Measurements from ENCODE around the gene CLEC2A.
"Not testable (repeated sequence)": the region's sequence is repeated elsewhere in the genome, so short reads cannot be mapped to it uniquely, and the experiment has no call there.

Gene CLEC2A

DNA sequence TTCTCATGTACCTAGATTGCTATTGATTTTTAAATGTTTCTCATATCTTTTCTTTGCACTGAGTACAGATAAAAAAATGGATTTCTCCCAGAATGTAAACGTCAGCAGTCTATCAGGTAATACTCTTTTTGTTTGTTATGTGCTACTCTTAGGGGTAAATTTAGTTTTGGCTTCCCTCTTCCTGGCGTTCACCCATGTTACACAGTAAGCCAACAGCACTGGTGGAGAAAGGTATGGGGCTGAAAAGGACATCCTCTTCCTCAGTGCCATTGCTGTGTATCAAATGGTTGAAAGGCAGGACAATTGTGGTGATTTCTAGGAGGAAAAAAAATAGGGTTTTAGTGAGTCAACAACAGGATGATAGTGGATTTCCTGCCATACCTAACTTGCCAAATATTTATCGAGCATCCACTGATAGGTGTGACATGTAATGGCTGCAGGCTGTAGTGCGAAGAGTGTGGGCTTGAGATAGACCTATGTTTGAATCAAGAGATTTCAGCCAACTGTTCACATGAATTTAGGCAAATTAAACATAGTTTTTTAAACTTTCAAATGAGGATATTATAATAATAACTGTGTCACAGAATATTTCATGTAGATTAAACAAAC lies 43.4 kb downstream of the CLEC2A start:
- no peaks in the 10 kb centered on the region for H3K36me3 ChIP-seq (ENCODE audit: control insufficient read depth in 1 of 2, insufficient read depth in 2 of 2, low read length in 2 of 2)
- no peaks in the 10 kb centered on the region for H3K4me1 ChIP-seq (ENCODE audit: control insufficient read depth in 1 of 2, insufficient read depth in 2 of 2, low read length in 2 of 2)
- H3K4me3 ChIP-seq (ENCODE audit: low read depth in 1 of 2, low read length in 2 of 2), result no peak overlapping the region
- no peaks in the 10 kb centered on the region for H3K27me3 ChIP-seq (ENCODE audit: control insufficient read depth in 1 of 2, insufficient read depth in 2 of 2, low read length in 2 of 2)
- H3K9me3 ChIP-seq (ENCODE audit: control insufficient read depth in 1 of 2, low read length in 2 of 2), result no peaks in the 10 kb centered on the region
- H3K27ac ChIP-seq (ENCODE audit: low read depth, low read length), result no peak overlapping the region
- no peak overlapping the region for H3K9ac ChIP-seq (ENCODE audit: low read depth in 1 of 2, low read length in 2 of 2)

DNA sequence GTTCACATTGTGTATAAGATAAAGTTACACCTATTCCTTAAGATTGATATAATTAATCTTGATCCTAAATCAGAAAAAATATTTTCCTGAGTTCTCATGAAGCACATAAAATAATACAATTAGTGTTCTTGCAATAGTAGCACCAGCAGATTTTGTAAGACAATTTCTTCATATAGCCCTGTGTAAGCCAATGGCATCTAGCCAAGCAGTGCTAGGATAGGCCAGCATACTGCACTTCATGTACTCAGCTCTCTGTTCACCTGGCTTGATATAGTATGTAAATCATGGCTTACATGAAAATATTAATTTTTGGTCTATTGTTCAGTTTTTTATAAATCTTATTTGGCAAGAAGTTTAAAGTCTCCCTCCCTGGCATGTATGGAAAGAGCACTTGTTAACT lies 49.0 kb downstream of the CLEC2A start:
- H3K4me1 ChIP-seq (ENCODE audit: control insufficient read depth in 1 of 2, insufficient read depth in 2 of 2, low read length in 2 of 2), result no peaks in the 10 kb centered on the region
- H3K36me3 ChIP-seq (ENCODE audit: control insufficient read depth in 1 of 2, insufficient read depth in 2 of 2, low read length in 2 of 2), result no peaks in the 10 kb centered on the region
- H3K27me3 ChIP-seq (ENCODE audit: control insufficient read depth in 1 of 2, insufficient read depth in 2 of 2, low read length in 2 of 2), result no peaks in the 10 kb centered on the region
- no peaks in the 10 kb centered on the region for H3K9me3 ChIP-seq (ENCODE audit: control insufficient read depth in 1 of 2, low read length in 2 of 2)
- no peak overlapping the region for H3K4me3 ChIP-seq (ENCODE audit: low read depth in 1 of 2, low read length in 2 of 2)
- H3K27ac ChIP-seq (ENCODE audit: low read depth, low read length), result no peak overlapping the region
- H3K9ac ChIP-seq (ENCODE audit: low read depth in 1 of 2, low read length in 2 of 2), result no peak overlapping the region

DNA sequence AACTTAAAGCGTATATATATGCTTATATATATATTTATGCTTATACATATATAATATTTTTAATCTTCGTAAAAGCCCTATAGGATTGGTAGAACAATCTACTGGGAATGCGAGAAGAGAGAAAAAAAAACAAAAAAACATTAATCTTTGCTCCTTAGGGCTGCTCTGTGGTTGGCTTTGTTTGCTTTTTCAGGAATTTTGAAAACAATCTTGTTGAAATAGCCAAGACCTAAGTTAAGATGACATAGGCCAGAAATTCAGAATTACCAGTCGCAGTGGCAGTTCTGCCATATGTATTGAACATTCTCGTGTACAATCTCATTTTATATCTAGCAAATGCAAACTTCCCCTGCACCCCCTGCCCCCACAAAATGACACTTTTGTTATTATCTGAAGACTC lies 50.2 kb downstream of the CLEC2A start:
- H3K27ac ChIP-seq (ENCODE audit: low read depth, low read length), result no peak overlapping the region
- H3K4me3 ChIP-seq (ENCODE audit: low read depth in 1 of 2, low read length in 2 of 2), result no peak overlapping the region
- H3K9ac ChIP-seq (ENCODE audit: low read depth in 1 of 2, low read length in 2 of 2), result no peak overlapping the region
- no peaks in the 10 kb centered on the region for H3K27me3 ChIP-seq (ENCODE audit: control insufficient read depth in 1 of 2, insufficient read depth in 2 of 2, low read length in 2 of 2)
- H3K9me3 ChIP-seq (ENCODE audit: control insufficient read depth in 1 of 2, low read length in 2 of 2), result no peaks in the 10 kb centered on the region
- no peaks in the 10 kb centered on the region for H3K36me3 ChIP-seq (ENCODE audit: control insufficient read depth in 1 of 2, insufficient read depth in 2 of 2, low read length in 2 of 2)
- H3K4me1 ChIP-seq (ENCODE audit: control insufficient read depth in 1 of 2, insufficient read depth in 2 of 2, low read length in 2 of 2), result no peaks in the 10 kb centered on the region

DNA sequence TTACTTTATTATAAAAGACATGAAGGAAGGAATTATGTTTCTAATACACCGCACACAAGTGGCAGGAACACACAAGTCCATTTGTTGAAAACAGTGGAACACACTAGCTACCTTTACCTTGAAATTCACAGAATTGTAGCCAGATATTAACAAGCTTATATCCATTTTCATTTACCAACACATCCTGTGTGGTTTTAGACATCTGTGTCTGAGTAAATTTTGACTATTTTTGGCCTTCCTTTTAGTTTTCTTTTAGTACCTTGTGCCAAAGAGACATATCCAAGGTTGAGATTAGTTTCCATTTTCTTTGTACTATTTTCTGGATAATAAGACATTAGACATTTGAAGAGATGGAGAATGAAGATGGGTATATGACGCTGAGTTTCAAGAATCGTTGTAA lies 50.9 kb downstream of the CLEC2A start, which contains the start of gene KLRF2:
TSS of gene KLRF2 (plus strand) at position 244 of the 400 bp plus-strand sequence. CDS start at position 351, 107 bp downstream.
- no peaks in the 10 kb centered on the region for H3K36me3 ChIP-seq (ENCODE audit: control insufficient read depth in 1 of 2, insufficient read depth in 2 of 2, low read length in 2 of 2)
- H3K27ac ChIP-seq (ENCODE audit: low read depth, low read length), result no peak within 1 kb of the TSS
- no peaks in the 10 kb centered on the region for H3K27me3 ChIP-seq (ENCODE audit: control insufficient read depth in 1 of 2, insufficient read depth in 2 of 2, low read length in 2 of 2)
- no peak within 1 kb of the TSS for H3K4me3 ChIP-seq (ENCODE audit: low read depth in 1 of 2, low read length in 2 of 2)
- H3K9ac ChIP-seq (ENCODE audit: low read depth in 1 of 2, low read length in 2 of 2), result no peak within 1 kb of the TSS
- no peaks in the 10 kb centered on the region for H3K4me1 ChIP-seq (ENCODE audit: control insufficient read depth in 1 of 2, insufficient read depth in 2 of 2, low read length in 2 of 2)
- no peaks in the 10 kb centered on the region for H3K9me3 ChIP-seq (ENCODE audit: control insufficient read depth in 1 of 2, low read length in 2 of 2)

DNA sequence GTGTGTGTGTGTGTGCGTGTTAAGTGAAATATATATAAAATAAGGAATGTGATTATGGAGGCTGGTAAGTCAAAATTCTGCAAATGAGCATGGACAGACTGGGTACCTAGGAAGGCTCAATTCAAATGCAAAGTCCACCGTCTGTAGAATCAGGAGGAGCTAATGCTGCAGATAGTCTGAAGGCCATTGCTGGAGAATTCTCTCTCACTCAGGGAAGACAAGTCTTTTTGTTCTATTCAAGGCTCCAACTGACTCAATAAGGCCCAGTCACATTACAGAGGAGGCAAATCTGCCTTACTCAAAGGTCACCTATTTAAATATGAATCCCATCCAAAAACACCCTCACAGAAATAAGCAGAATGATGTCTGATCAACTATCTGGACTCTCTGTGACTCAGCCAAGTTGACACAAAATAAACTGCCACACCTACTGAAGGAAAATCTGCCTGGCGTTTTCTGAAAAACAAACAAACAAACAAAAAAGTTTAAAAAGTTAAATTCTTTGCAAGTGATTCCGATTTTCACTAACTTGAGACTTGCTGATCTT lies 51.6 kb downstream of the CLEC2A start:
- Histone ChIP-seq H3K36me3 (ENCODE audit: control insufficient read depth in 1 of 2, insufficient read depth in 2 of 2, low read length in 2 of 2) (no peaks in the 10 kb centered on the region), H3K27ac (ENCODE audit: low read depth, low read length) (no peak overlapping the region), H3K4me3 (ENCODE audit: low read depth in 1 of 2, low read length in 2 of 2) (no peak overlapping the region), H3K27me3 (ENCODE audit: control insufficient read depth in 1 of 2, insufficient read depth in 2 of 2, low read length in 2 of 2) (no peaks in the 10 kb centered on the region), H3K4me1 (ENCODE audit: control insufficient read depth in 1 of 2, insufficient read depth in 2 of 2, low read length in 2 of 2) (no peaks in the 10 kb centered on the region), H3K9ac (ENCODE audit: low read depth in 1 of 2, low read length in 2 of 2) (no peak overlapping the region), H3K9me3 (ENCODE audit: control insufficient read depth in 1 of 2, low read length in 2 of 2) (no peaks in the 10 kb centered on the region)

GRCh38 chr12:9876120-9876519 lies 56.0 kb downstream of the CLEC2A start:
- not testable (repeated sequence) for H3K4me1 ChIP-seq (ENCODE audit: control insufficient read depth in 1 of 2, insufficient read depth in 2 of 2, low read length in 2 of 2); H3K9me3 ChIP-seq (ENCODE audit: control insufficient read depth in 1 of 2, low read length in 2 of 2); H3K4me3 ChIP-seq (ENCODE audit: low read depth in 1 of 2, low read length in 2 of 2); H3K27ac ChIP-seq (ENCODE audit: low read depth, low read length); H3K27me3 ChIP-seq (ENCODE audit: control insufficient read depth in 1 of 2, insufficient read depth in 2 of 2, low read length in 2 of 2); H3K36me3 ChIP-seq (ENCODE audit: control insufficient read depth in 1 of 2, insufficient read depth in 2 of 2, low read length in 2 of 2); H3K9ac ChIP-seq (ENCODE audit: low read depth in 1 of 2, low read length in 2 of 2)

- H3K36me3 ChIP-seq (ENCODE audit: control insufficient read depth in 1 of 2, insufficient read depth in 2 of 2, low read length in 2 of 2), result no peaks in the 10 kb centered on the region
- no peak overlapping the region for H3K9ac ChIP-seq (ENCODE audit: low read depth in 1 of 2, low read length in 2 of 2)
- H3K27ac ChIP-seq (ENCODE audit: low read depth, low read length), result no peak overlapping the region
- H3K4me3 ChIP-seq (ENCODE audit: low read depth in 1 of 2, low read length in 2 of 2), result no peak overlapping the region
- no peaks in the 10 kb centered on the region for H3K4me1 ChIP-seq (ENCODE audit: control insufficient read depth in 1 of 2, insufficient read depth in 2 of 2, low read length in 2 of 2)
- no peaks in the 10 kb centered on the region for H3K9me3 ChIP-seq (ENCODE audit: control insufficient read depth in 1 of 2, low read length in 2 of 2)
- H3K27me3 ChIP-seq (ENCODE audit: control insufficient read depth in 1 of 2, insufficient read depth in 2 of 2, low read length in 2 of 2), result no peaks in the 10 kb centered on the region
Measured at GRCh38 chr12:9872742-9873141, 59.4 kb downstream of the CLEC2A start.

DNA sequence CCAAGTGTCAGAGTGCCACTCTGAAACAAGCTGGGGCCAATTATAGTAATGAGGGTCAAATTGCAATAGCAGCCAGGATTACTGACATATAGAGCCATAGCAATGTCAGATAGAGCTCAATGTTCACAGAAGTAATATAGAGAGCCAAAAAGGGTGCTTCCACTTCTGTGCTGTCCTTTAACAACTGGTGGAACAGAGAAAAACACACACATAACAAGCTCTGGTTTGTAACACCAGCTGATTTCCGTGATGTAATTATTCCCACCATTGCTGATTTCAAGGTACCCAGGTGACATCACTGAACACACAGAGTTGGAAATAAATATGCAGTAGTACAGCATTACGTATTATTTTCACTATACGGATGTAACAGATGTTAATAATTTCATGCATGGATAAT lies 60.0 kb downstream of the CLEC2A start:
- H3K36me3 ChIP-seq (ENCODE audit: control insufficient read depth in 1 of 2, insufficient read depth in 2 of 2, low read length in 2 of 2), result no peaks in the 10 kb centered on the region
- H3K27ac ChIP-seq (ENCODE audit: low read depth, low read length), result no peak overlapping the region
- no peaks in the 10 kb centered on the region for H3K9me3 ChIP-seq (ENCODE audit: control insufficient read depth in 1 of 2, low read length in 2 of 2)

DNA sequence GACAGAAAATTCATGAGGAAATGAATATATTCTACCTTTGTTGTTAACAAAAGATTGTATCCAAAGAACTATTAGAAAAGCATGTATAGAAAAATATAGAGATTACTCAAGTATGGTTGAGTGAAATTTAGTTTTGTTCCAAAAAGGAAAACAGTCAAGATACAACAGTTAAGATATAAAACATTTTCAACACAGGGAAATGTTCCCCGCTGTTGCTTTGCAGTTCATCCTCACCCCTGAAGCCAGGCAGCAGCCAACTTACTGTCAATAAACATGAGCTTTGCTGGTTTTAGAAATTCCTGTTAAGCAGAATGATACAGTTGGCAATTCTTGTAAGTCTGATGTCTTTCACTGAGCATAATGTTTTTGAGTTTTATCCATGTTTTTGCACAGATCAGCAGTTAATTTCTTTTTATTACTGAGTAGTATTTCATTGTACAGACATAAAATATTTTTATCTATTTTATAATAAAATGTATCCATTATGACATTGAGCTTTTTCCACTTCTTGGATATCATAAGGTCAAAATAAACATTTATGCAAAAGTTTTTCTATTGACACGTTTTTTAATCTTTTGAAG lies 61.8 kb downstream of the CLEC2A start:
- peak overlapping the region; percentile 25 to 77 for H3K9ac ChIP-seq (ENCODE audit: low read depth in 1 of 2, low read length in 2 of 2)
- H3K27ac ChIP-seq (ENCODE audit: low read depth, low read length), result no peak overlapping the region
- H3K27me3 ChIP-seq (ENCODE audit: control insufficient read depth in 1 of 2, insufficient read depth in 2 of 2, low read length in 2 of 2), result no peaks in the 10 kb centered on the region
- peaks cover 0 to 3% of the 10 kb centered on the region in 2 donors for H3K4me1 ChIP-seq (ENCODE audit: control insufficient read depth in 1 of 2, insufficient read depth in 2 of 2, low read length in 2 of 2)
- peak overlapping the region; percentile 73 to 75 for H3K4me3 ChIP-seq (ENCODE audit: low read depth in 1 of 2, low read length in 2 of 2)
- H3K36me3 ChIP-seq (ENCODE audit: control insufficient read depth in 1 of 2, insufficient read depth in 2 of 2, low read length in 2 of 2), result no peaks in the 10 kb centered on the region
- no peaks in the 10 kb centered on the region for H3K9me3 ChIP-seq (ENCODE audit: control insufficient read depth in 1 of 2, low read length in 2 of 2)

More for the DNA sequence above, 60.0 kb downstream of the CLEC2A start:
- Histone ChIP-seq H3K4me1 (ENCODE audit: control insufficient read depth in 1 of 2, insufficient read depth in 2 of 2, low read length in 2 of 2) (no peaks in the 10 kb centered on the region), H3K27me3 (ENCODE audit: control insufficient read depth in 1 of 2, insufficient read depth in 2 of 2, low read length in 2 of 2) (no peaks in the 10 kb centered on the region), H3K4me3 (ENCODE audit: low read depth in 1 of 2, low read length in 2 of 2) (no peak overlapping the region), H3K9ac (ENCODE audit: low read depth in 1 of 2, low read length in 2 of 2) (no peak overlapping the region)

- Histone ChIP-seq H3K9me3 (ENCODE audit: control insufficient read depth in 1 of 2, low read length in 2 of 2) (no peaks in the 10 kb centered on the region), H3K4me3 (ENCODE audit: low read depth in 1 of 2, low read length in 2 of 2) (peak within 1 kb of the TSS; percentile 73 to 75), H3K27ac (ENCODE audit: low read depth, low read length) (peak within 1 kb of the TSS; percentile 78), H3K4me1 (ENCODE audit: control insufficient read depth in 1 of 2, insufficient read depth in 2 of 2, low read length in 2 of 2) (peaks cover 0 to 5% of the 10 kb centered on the region in 2 donors), H3K27me3 (ENCODE audit: control insufficient read depth in 1 of 2, insufficient read depth in 2 of 2, low read length in 2 of 2) (no peaks in the 10 kb centered on the region), H3K36me3 (ENCODE audit: control insufficient read depth in 1 of 2, insufficient read depth in 2 of 2, low read length in 2 of 2) (no peaks in the 10 kb centered on the region), H3K9ac (ENCODE audit: low read depth in 1 of 2, low read length in 2 of 2) (peak within 1 kb of the TSS; percentile 67 to 77)
Measured at GRCh38 chr12:9869307-9870161, 62.6 kb downstream of the CLEC2A start, which contains the start of gene CLEC2B. TSS of gene CLEC2B (minus strand) at chr12:9869354.

Data from duodenal mucosa (tissue), 2 donors.